Liver (tissue), 9 donors: Measurements from ENCODE around the gene TTC32. TPM values are rescaled to one million over a fixed set of nuclear protein-coding genes. Genes with fewer than 3 reads are reported as not detected.

ENCODE experiments used
- DNase-seq: peaks from one replicate; pipeline ENCODE4 v3.0.0-alpha.2; 2017; ENCODE audit warnings: low spot score
- H3K27ac ChIP-seq, 2 donors: one replicate each; pipeline ENCODE4 v1.7.0; 2013; ENCODE audit warnings: inconsistent platforms in 2 of 2, low read length in 2 of 2, control low read depth in 1 of 2, low read depth in 1 of 2, mild to moderate bottlenecking in 1 of 2
- H3K27me3 ChIP-seq, 4 donors: one replicate each; pipeline versions ENCODE4 v1.6.1 to v1.7.0; 2013; ENCODE audit warnings: low read length in 3 of 4, inconsistent platforms in 1 of 4, mild to moderate bottlenecking in 1 of 4, moderate library complexity in 1 of 4; ENCODE audit not compliant: control insufficient read depth in 4 of 4, insufficient read depth in 4 of 4
- H3K36me3 ChIP-seq, 4 donors: one replicate each; pipeline versions ENCODE4 v1.6.1 to v1.7.0; 2013; ENCODE audit warnings: low read length in 3 of 4, mild to moderate bottlenecking in 3 of 4, low read depth in 1 of 4, moderate library complexity in 1 of 4; ENCODE audit not compliant: control insufficient read depth in 4 of 4, insufficient read depth in 3 of 4
- H3K4me1 ChIP-seq, 4 donors: one replicate each; pipeline versions ENCODE4 v1.6.1 to v1.7.0; 2013; ENCODE audit warnings: low read length in 3 of 4, mild to moderate bottlenecking in 3 of 4, moderate library complexity in 1 of 4; ENCODE audit not compliant: control insufficient read depth in 4 of 4, insufficient read depth in 4 of 4
- H3K4me3 ChIP-seq, 3 donors: one replicate each; pipeline versions ENCODE4 v1.6.1 to v1.7.0; 2013; ENCODE audit warnings: low read length in 3 of 3, control low read depth in 1 of 3, low read depth in 1 of 3, mild to moderate bottlenecking in 1 of 3
- H3K9ac ChIP-seq, 2 donors: one replicate each; pipeline ENCODE4 v1.7.0; 2013; ENCODE audit warnings: low read length in 2 of 2, mild to moderate bottlenecking in 2 of 2, moderate library complexity in 2 of 2, control low read depth in 1 of 2, low read depth in 1 of 2
- H3K9me3 ChIP-seq, 4 donors: one replicate each; pipeline versions ENCODE4 v1.6.1 to v1.7.0; 2013; ENCODE audit warnings: low read length in 3 of 4; ENCODE audit not compliant: control insufficient read depth in 4 of 4
- EGR1 ChIP-seq, 2 donors: IDR thresholded peaks; 2 replicates each; pipeline ENCODE4 v1.6.1; 2016 to 2018; ENCODE audit warnings: antibody characterized with exemption in 2 of 2, low read depth in 2 of 2
- FOXA1 ChIP-seq: IDR thresholded peaks from 2 replicates; pipeline ENCODE4 v1.6.1; 2016; ENCODE audit warnings: antibody characterized with exemption
- FOXA2 ChIP-seq: IDR thresholded peaks from 2 replicates; pipeline ENCODE4 v1.6.1; 2016; ENCODE audit warnings: antibody characterized with exemption
- GABPA ChIP-seq, 2 donors: IDR thresholded peaks in 1 of 2; conservative IDR thresholded peaks in 1 of 2; 2 replicates each; pipeline ENCODE4 v1.6.1; 2016; ENCODE audit warnings: antibody characterized with exemption in 2 of 2, mild to moderate bottlenecking in 1 of 2, moderate library complexity in 1 of 2
- HNF4A ChIP-seq, 2 donors: conservative IDR thresholded peaks; 2 replicates each; pipeline ENCODE4 v1.6.1; 2016; ENCODE audit warnings: antibody characterized with exemption in 2 of 2, mild to moderate bottlenecking in 2 of 2
- HNF4G ChIP-seq: IDR thresholded peaks from 2 replicates; pipeline ENCODE4 v1.6.1; 2016; ENCODE audit warnings: antibody characterized with exemption
- JUND ChIP-seq, 2 donors: IDR thresholded peaks; 2 replicates each; pipeline ENCODE4 v1.6.1; 2016; ENCODE audit warnings: antibody characterized with exemption in 2 of 2
- NR2F2 ChIP-seq: IDR thresholded peaks from 2 replicates; pipeline ENCODE4 v1.6.1; 2016; ENCODE audit warnings: antibody characterized with exemption
- RAD21 ChIP-seq, 2 donors: IDR thresholded peaks; 2 replicates each; pipeline ENCODE4 v1.6.1; 2016; ENCODE audit warnings: antibody characterized with exemption in 2 of 2, mild to moderate bottlenecking in 2 of 2
- RXRA ChIP-seq, 2 donors: IDR thresholded peaks; 2 replicates each; pipeline ENCODE4 v1.6.1; 2017 to 2018; ENCODE audit warnings: antibody characterized with exemption in 2 of 2, mild to moderate bottlenecking in 1 of 2
- SP1 ChIP-seq: IDR thresholded peaks from 2 replicates; pipeline ENCODE4 v1.6.1; 2018; ENCODE audit warnings: antibody characterized with exemption, mild to moderate bottlenecking
- TAF1 ChIP-seq: conservative IDR thresholded peaks from 2 replicates; pipeline ENCODE4 v1.6.1; 2016; ENCODE audit warnings: antibody characterized with exemption, mild to moderate bottlenecking
- YY1 ChIP-seq: IDR thresholded peaks from 2 replicates; pipeline ENCODE4 v1.6.1; 2016; ENCODE audit warnings: antibody characterized with exemption, mild to moderate bottlenecking
- whole genome bisulfite sequencing: extraction: QIAGEN DNeasy Blood & Tissue Kit; methylation state at CpG from one replicate; pipeline ENCODE4 v1.1.7; 2013; 5-methylcytosine and 5-hydroxymethylcytosine counted together
- polyA plus RNA-seq, 2 donors: library from polyadenylated mRNA; stranded (reverse) in 1 of 2; unstranded in 1 of 2; fragments of 200-250 nt in 1 of 2; fragments of >200 nt in 1 of 2; fragmentation: Nextera tagmentation in 1 of 2; extraction: Ambion mirVana in 1 of 2; gene quantifications; one replicate each; pipeline versions ENCODE4 v1.2.1 to v1.2.3, GENCODE V29; 2013 to 2015
- total RNA-seq, 2 donors: library from RNA; depleted of rRNA; stranded (reverse); fragments of >200 nt; gene quantifications; one replicate each; pipeline ENCODE4 v1.2.3, GENCODE V29; 2014
- TF ChIP-seq, protein P1 (sequence below): IDR thresholded peaks from 2 replicates; pipeline ENCODE4 v1.6.1; 2016; ENCODE audit warnings: antibody characterized with exemption, mild to moderate bottlenecking
- TF ChIP-seq, protein P2 (sequence below): IDR thresholded peaks from 2 replicates; pipeline ENCODE4 v1.6.1; 2016; ENCODE audit warnings: antibody characterized with exemption
- TF ChIP-seq, protein P3 (sequence below): IDR thresholded peaks from 2 replicates; pipeline ENCODE4 v1.6.1; 2016; ENCODE audit warnings: antibody characterized with exemption
- TF ChIP-seq, protein P4 (sequence below): fragments of 150-350 bp; IDR thresholded peaks from 2 replicates; pipeline ENCODE4 v1.5.1; 2017; ENCODE audit warnings: improper control_type of control experiment, low read depth, low read length; ENCODE audit not compliant: missing input control
- TF ChIP-seq, protein P5 (sequence below): IDR thresholded peaks from 2 replicates; pipeline ENCODE4 v1.6.1; 2016; ENCODE audit warnings: antibody characterized with exemption
- donor health status: healthy.
- donor health status: healthy.
- donor health status: healthy.
- donor health status: healthy.
- donor health status: healthy.

TTC32 gene
- total and polyA plus RNA-seq, 4 donors = 4.1 to 12.0 (median 10.5) TPM

DNA sequence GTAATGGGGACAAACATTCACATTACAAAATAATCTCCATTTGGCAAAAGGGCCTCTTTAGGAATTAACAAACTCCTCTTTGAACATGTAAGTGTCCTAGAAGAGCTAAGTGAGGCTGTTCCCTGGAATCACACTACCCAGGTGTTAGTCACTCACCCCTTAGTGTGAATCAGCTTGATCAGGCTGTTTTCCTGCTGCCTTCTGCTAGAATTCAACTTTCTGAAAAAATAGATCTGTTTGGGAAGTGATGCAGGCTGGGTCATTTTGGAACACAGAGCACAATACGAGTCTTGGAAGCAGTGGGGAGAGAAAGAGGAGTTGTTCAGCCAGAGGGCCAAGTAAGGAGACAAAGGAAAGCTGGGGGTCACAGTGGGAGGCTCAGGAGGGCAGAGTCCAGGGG is 40.0 kb downstream of the TTC32 start:
- Histone ChIP-seq H3K9me3 (no peaks in the 10 kb centered on the region), H3K27me3 (no peaks in the 10 kb centered on the region)
- WGBS = 87% methylated on average over 1 of the region's 1 CpG

DNA sequence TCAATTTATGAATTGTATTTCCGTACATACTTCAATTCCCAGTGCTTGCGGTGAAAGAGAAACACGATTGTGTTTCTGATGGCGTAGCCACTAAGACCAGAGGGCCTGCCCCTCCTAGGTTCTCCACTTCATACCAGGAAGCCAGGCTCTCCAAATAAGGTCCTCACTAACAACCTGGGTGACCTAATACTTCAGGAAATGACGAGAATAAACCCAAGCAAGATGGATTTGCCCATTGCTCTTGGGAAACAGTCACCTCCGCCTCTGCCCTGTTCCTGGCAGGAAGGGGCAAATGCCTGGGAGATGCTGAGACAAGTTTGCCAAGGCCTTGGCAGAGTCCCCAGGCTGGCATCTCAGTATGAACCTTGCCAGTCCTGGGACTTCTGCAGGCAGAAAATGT is 41.8 kb downstream of the TTC32 start:
- no peak for DNase-seq
- H3K27me3 ChIP-seq = no peaks in the 10 kb centered on the region

More for the DNA sequence above, 40.0 kb downstream of the TTC32 start:
- TF ChIP-seq FOXA1 = no peak
- TF ChIP-seq NR2F2 = no peak
- TF ChIP-seq, protein P1, sequence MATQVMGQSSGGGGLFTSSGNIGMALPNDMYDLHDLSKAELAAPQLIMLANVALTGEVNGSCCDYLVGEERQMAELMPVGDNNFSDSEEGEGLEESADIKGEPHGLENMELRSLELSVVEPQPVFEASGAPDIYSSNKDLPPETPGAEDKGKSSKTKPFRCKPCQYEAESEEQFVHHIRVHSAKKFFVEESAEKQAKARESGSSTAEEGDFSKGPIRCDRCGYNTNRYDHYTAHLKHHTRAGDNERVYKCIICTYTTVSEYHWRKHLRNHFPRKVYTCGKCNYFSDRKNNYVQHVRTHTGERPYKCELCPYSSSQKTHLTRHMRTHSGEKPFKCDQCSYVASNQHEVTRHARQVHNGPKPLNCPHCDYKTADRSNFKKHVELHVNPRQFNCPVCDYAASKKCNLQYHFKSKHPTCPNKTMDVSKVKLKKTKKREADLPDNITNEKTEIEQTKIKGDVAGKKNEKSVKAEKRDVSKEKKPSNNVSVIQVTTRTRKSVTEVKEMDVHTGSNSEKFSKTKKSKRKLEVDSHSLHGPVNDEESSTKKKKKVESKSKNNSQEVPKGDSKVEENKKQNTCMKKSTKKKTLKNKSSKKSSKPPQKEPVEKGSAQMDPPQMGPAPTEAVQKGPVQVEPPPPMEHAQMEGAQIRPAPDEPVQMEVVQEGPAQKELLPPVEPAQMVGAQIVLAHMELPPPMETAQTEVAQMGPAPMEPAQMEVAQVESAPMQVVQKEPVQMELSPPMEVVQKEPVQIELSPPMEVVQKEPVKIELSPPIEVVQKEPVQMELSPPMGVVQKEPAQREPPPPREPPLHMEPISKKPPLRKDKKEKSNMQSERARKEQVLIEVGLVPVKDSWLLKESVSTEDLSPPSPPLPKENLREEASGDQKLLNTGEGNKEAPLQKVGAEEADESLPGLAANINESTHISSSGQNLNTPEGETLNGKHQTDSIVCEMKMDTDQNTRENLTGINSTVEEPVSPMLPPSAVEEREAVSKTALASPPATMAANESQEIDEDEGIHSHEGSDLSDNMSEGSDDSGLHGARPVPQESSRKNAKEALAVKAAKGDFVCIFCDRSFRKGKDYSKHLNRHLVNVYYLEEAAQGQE = no peak
- TF ChIP-seq YY1 = no peak
- TF ChIP-seq, protein P2, sequence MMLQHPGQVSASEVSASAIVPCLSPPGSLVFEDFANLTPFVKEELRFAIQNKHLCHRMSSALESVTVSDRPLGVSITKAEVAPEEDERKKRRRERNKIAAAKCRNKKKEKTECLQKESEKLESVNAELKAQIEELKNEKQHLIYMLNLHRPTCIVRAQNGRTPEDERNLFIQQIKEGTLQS = no peak
- no peak for TF ChIP-seq FOXA2
- TF ChIP-seq HNF4G = no peak
- no peak for TF ChIP-seq SP1
- no peak for TF ChIP-seq JUND (IDR thresholded peaks at IDR 0.05)
- TF ChIP-seq, protein P3, sequence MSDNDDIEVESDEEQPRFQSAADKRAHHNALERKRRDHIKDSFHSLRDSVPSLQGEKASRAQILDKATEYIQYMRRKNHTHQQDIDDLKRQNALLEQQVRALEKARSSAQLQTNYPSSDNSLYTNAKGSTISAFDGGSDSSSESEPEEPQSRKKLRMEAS = no peak
- TF ChIP-seq HNF4A (conservative IDR thresholded peaks at IDR 0.05) = no peak
- TF ChIP-seq RXRA (IDR thresholded peaks at IDR 0.05) = no peak
- Histone ChIP-seq H3K9ac (no peak overlapping the region), H3K27ac (no peak overlapping the region), H3K36me3 (no peaks in the 10 kb centered on the region), H3K4me1 (peaks cover 1 to 10% (median 6%) of the 10 kb centered on the region in 4 donors), H3K4me3 (no peak overlapping the region)
- DNase-seq = no peak

More for the DNA sequence above, 41.8 kb downstream of the TTC32 start:
- H3K4me1 ChIP-seq = peaks cover 3 to 24% (median 11%) of the 10 kb centered on the region in 4 donors
- no peaks in the 10 kb centered on the region for H3K9me3 ChIP-seq
- no peak overlapping the region for H3K27ac ChIP-seq
- H3K36me3 ChIP-seq = no peaks in the 10 kb centered on the region
- no peak overlapping the region for H3K9ac ChIP-seq
- TF ChIP-seq TAF1 (no peak), EGR1 (IDR thresholded peaks at IDR 0.05; ENCODE audit: low read depth in 2 of 2) (no peak), YY1 (no peak), FOXA1 (no peak), RXRA (IDR thresholded peaks at IDR 0.05) (no peak), RAD21 (IDR thresholded peaks at IDR 0.05) (no peak), NR2F2 (no peak), HNF4G (no peak), GABPA (IDR thresholded peaks at IDR 0.05 in 1 of 2, conservative IDR thresholded peaks at IDR 0.05 in 1 of 2) (no peak)
- TF ChIP-seq, protein P4, sequence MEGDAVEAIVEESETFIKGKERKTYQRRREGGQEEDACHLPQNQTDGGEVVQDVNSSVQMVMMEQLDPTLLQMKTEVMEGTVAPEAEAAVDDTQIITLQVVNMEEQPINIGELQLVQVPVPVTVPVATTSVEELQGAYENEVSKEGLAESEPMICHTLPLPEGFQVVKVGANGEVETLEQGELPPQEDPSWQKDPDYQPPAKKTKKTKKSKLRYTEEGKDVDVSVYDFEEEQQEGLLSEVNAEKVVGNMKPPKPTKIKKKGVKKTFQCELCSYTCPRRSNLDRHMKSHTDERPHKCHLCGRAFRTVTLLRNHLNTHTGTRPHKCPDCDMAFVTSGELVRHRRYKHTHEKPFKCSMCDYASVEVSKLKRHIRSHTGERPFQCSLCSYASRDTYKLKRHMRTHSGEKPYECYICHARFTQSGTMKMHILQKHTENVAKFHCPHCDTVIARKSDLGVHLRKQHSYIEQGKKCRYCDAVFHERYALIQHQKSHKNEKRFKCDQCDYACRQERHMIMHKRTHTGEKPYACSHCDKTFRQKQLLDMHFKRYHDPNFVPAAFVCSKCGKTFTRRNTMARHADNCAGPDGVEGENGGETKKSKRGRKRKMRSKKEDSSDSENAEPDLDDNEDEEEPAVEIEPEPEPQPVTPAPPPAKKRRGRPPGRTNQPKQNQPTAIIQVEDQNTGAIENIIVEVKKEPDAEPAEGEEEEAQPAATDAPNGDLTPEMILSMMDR = no peak
- TF ChIP-seq, protein P2 = no peak
- TF ChIP-seq, protein P1 = no peak
- TF ChIP-seq, protein P5, sequence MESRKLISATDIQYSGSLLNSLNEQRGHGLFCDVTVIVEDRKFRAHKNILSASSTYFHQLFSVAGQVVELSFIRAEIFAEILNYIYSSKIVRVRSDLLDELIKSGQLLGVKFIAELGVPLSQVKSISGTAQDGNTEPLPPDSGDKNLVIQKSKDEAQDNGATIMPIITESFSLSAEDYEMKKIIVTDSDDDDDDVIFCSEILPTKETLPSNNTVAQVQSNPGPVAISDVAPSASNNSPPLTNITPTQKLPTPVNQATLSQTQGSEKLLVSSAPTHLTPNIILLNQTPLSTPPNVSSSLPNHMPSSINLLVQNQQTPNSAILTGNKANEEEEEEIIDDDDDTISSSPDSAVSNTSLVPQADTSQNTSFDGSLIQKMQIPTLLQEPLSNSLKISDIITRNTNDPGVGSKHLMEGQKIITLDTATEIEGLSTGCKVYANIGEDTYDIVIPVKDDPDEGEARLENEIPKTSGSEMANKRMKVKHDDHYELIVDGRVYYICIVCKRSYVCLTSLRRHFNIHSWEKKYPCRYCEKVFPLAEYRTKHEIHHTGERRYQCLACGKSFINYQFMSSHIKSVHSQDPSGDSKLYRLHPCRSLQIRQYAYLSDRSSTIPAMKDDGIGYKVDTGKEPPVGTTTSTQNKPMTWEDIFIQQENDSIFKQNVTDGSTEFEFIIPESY = no peak
- 85% methylated on average over 6 of the region's 6 CpGs for WGBS
- H3K4me3 ChIP-seq = no peak overlapping the region
